ENCODE data around the gene PIP5KL1. TPM values are rescaled to one million over a fixed set of nuclear protein-coding genes. Genes with fewer than 3 reads are reported as not detected.
A peak's percentile ranks its signal among the peaks of the same experiment; 100 is the strongest.

PIP5KL1 gene
- total RNA-seq, 1 donor from 2014 or later = not detected

DNA sequence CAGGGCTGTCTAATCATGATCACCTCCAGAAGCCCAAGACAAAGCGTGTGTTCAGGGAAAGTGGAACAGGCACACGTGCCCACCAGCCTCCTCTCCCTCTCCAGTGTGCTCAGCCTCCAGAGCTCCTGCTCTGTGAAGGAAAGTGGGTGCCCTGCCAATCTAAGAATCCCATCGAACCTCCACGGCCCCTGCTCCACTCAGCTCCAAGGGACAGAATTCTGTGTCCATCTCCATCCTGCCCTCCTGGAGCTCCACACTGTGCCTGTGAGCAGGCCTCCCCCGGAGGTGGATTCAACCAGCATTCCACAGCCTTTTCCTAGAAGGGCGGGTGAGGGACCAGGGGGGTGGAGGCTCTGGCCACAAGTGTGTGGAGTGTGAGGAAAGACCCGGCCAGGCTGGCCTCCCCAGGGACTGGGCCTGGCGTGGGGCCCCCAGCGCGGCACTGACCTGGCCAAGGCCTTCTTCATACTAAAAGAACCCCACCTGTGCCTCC, 44.2 kb upstream of the PIP5KL1 start:
- TF ChIP-seq, protein P1, sequence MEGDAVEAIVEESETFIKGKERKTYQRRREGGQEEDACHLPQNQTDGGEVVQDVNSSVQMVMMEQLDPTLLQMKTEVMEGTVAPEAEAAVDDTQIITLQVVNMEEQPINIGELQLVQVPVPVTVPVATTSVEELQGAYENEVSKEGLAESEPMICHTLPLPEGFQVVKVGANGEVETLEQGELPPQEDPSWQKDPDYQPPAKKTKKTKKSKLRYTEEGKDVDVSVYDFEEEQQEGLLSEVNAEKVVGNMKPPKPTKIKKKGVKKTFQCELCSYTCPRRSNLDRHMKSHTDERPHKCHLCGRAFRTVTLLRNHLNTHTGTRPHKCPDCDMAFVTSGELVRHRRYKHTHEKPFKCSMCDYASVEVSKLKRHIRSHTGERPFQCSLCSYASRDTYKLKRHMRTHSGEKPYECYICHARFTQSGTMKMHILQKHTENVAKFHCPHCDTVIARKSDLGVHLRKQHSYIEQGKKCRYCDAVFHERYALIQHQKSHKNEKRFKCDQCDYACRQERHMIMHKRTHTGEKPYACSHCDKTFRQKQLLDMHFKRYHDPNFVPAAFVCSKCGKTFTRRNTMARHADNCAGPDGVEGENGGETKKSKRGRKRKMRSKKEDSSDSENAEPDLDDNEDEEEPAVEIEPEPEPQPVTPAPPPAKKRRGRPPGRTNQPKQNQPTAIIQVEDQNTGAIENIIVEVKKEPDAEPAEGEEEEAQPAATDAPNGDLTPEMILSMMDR (IDR thresholded peaks at IDR 0.05) = no peak
- peaks cover 59 to 79% of the 10 kb centered on the region in 2 donors for H3K4me1 ChIP-seq
- peak overlapping the region in 1 of 2 donors; percentile 21 for H3K4me3 ChIP-seq
- intact Hi-C loops (cut with DNase I) = loop anchor here (5.0 kb wide), 1 partner anchor 152 kb away; the partner anchor contains the start of gene PTGES2
- H3K9me3 ChIP-seq = no peaks in the 10 kb centered on the region
- no peaks in the 10 kb centered on the region for H3K36me3 ChIP-seq
- peak overlapping the region; percentile 29 to 63 for H3K27ac ChIP-seq
- peak in 1 of 2 donors; percentile 90 for DNase-seq (ENCODE audit: low spot score in 2 of 2)
- H3K27me3 ChIP-seq = no peaks in the 10 kb centered on the region

- Histone ChIP-seq H3K4me1 (peaks cover 59 to 86% of the 10 kb centered on the region in 2 donors), H3K4me3 (peak overlapping the region in 1 of 2 donors; percentile 21), H3K27ac (peak overlapping the region; percentile 63 to 68), H3K36me3 (no peaks in the 10 kb centered on the region), H3K27me3 (no peaks in the 10 kb centered on the region), H3K9me3 (no peaks in the 10 kb centered on the region)
- DNase-seq (ENCODE audit: low spot score in 2 of 2) = no peak
- intact Hi-C loops (cut with DNase I) = no loop called here
- TF ChIP-seq, protein P1 (IDR thresholded peaks at IDR 0.05) = peak in 1 of 3 experiments; percentile 5
Measured at GRCh38 chr9:127974001-127974768, 43.6 kb upstream of the PIP5KL1 start.

DNA sequence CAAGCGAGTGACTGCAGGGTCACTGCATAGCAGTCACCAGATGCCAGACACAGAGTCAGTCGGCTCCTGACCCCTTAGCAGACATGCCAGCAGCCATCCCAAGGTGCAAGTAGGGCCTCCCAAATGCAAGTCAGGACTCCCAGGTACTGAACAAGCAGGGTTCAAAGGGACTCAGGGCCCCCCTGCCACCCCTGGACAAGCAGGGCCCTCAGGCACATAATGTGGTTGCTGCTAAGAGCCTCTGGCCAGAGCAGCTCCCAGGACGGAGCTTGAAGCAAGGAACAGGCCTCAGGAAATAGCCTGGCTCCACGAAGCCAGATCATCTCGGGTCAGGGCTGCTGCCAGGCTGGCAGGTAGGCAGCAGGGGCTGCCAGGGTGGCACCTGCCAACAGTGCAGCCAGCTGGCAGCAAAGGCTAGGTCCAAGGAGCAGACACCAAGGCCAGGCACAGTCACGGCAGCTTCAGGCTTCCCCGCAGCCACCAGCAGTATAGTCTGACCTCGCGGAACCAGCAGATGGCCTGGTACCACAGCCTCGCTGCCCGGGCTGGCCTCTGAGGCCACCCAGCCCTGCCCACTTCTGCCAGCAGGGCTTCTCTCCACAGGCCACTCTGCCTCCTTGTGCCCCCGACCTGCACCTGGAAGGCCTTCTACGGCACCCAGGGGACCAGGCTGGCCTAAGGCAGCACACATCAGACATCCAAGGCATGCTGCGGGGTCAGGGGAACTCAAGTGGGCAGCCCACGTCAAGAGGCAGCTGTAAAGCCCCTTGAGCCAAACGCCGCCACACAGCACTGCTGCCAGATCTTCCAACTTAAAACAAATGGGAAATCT, 42.8 kb upstream of the PIP5KL1 start:
- peaks cover 63 to 88% of the 10 kb centered on the region in 2 donors for H3K4me1 ChIP-seq
- H3K27ac ChIP-seq = peak overlapping the region; percentile 63 to 68
- H3K4me3 ChIP-seq = peak overlapping the region in 1 of 2 donors; percentile 9
- TF ChIP-seq, protein P1 (IDR thresholded peaks at IDR 0.05) = peak in 1 of 3 experiments; percentile 9
- H3K27me3 ChIP-seq = no peaks in the 10 kb centered on the region
- H3K36me3 ChIP-seq = no peaks in the 10 kb centered on the region
- DNase-seq (ENCODE audit: low spot score in 2 of 2) = no peak
- H3K9me3 ChIP-seq = no peaks in the 10 kb centered on the region
- intact Hi-C loops (cut with DNase I) = no loop called here

DNA sequence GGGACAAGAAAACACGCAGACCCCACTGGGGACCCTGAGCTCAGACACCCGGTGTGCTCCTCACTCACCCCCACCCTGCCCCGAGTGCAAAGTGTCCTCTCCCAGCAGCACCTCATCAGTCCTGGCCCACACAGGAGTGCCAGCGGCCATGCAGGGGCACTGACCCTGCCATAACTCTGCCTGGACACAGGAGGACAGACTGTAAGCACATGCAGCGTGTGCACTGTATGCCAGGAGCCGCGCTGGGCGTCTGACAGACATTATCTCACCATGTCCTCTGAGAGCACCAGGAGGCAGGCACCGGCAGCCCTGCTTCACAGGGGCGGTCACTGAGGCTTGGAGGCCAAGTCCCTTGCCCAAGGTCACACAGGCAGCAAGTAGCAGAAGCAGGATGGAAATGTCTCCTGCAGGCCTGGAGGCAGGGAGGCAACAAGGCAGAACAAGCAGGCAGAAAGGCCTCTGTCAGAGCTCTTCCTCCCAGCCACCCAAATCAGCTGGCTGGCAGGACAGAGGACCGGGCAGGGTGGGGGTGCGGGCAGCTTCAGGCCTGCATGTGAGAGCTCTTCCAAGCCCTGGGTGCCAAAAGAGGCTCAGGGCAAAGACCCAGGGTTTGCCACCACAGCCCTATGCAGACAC, 41.8 kb upstream of the PIP5KL1 start:
- Histone ChIP-seq H3K9me3 (no peaks in the 10 kb centered on the region), H3K27me3 (no peaks in the 10 kb centered on the region), H3K4me1 (peaks cover 56 to 89% of the 10 kb centered on the region in 2 donors), H3K27ac (peak overlapping the region; percentile 63 to 68), H3K36me3 (no peaks in the 10 kb centered on the region), H3K4me3 (peak overlapping the region in 1 of 2 donors; percentile 9)
- DNase-seq (ENCODE audit: low spot score in 2 of 2) = no peak
- TF ChIP-seq, protein P1 (IDR thresholded peaks at IDR 0.05) = no peak
- intact Hi-C loops (cut with DNase I) = no loop called here
